OCI-M1 (cell line): ENCODE data around the gene LRMDA.
"Not testable (repeated sequence)": the region's sequence is repeated elsewhere in the genome, so short reads cannot be mapped to it uniquely, and the experiment has no call there.

Experiments
- DNase-seq: peaks from one replicate; lab custom pipeline; 2025; lab: John Stamatoyannopoulos, UW

LRMDA gene

GRCh38 chr10:76514869-76515268 lies 1083.4 kb downstream of the LRMDA start:
- DNase-seq: no peak

- no peak for DNase-seq
These were observed 1091.1 kb downstream of the LRMDA start for GRCh38 chr10:76522547-76522946.

GRCh38 chr10:76523246-76523645 lies 1091.8 kb downstream of the LRMDA start:
- DNase-seq: no peak

DNA sequence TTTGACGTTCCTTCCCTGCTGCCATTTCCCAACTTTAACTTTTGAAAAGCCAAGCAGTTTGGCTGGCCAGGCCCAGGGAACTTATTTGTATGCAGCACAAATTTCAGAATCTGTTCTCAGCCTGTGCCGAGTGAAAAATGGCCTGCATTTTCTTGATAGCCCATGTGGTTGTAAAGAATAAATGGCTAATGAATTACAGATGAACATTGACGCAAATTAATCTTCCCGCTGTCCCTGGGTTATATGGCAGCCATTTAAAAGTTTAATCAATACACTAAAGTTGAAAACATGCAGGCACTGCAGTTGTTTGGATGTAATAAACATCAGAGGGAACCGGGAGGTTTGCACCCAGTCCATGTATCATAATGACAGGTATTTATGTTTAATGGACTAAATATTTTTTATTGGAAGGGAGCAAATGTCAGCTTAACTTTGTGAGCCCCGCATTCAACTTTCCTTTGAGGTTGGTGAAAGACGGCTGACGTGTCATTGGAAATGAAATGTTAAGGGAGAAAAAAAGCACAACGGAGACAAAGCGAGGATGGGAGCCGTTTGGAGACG lies 1092.4 kb downstream of the LRMDA start:
- no peak for DNase-seq

- DNase-seq: not testable (repeated sequence)
These were observed 1095.4 kb downstream of the LRMDA start for GRCh38 chr10:76526833-76527232.

- no peak for DNase-seq
These were observed 1108.9 kb downstream of the LRMDA start for GRCh38 chr10:76540331-76540730.

DNA sequence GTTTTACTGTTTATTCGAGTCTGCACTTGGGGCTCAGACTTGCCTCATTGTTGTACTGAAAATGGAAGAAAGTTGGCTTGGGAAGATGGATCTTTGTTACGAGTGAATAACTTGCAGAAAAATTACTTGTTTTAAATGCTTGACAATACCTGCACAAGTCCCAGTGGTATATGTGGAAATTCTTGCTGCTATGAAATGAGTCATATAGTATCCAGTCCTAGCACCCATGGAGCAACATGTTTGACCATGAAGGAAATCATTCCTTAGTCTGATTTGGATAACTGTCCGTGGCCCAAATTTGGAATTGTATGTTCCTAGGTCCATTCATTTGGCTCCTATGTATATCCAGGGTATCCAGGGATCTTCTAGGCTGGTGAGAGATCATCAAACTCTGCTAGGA lies 1109.4 kb downstream of the LRMDA start:
- DNase-seq: no peak

GRCh38 chr10:76541852-76542251 lies 1110.4 kb downstream of the LRMDA start:
- no peak for DNase-seq

GRCh38 chr10:76542307-76542930 lies 1111.0 kb downstream of the LRMDA start:
- DNase-seq: no peak

DNA sequence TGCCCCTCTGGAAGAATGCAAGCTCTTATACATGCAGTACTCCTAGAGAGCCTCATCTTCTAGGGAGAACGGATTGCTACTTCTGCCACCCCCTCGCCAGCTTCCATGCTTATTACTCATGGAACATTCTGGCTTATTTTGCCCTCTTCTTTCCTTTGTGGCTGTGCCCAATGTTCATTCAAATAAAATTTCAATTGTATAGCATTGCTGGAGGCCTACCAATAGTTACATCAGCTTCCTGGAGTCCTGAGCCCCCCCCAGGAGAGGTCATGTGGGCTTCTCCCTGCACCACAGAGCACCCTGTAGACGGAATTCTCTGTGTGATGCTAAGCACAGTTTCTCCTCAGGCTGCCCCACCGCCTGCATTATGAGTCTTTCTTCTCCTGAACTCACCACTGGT lies 1112.2 kb downstream of the LRMDA start:
- DNase-seq: no peak

GRCh38 chr10:76544789-76545188 lies 1113.4 kb downstream of the LRMDA start:
- DNase-seq: no peak

- DNase-seq: no peak
These were observed 1115.0 kb downstream of the LRMDA start for GRCh38 chr10:76546411-76546810.

GRCh38 chr10:76547352-76547972 lies 1116.0 kb downstream of the LRMDA start:
- peak; percentile 84 for DNase-seq

- no peak for DNase-seq
These were observed 1117.3 kb downstream of the LRMDA start for GRCh38 chr10:76548716-76549115.

DNA sequence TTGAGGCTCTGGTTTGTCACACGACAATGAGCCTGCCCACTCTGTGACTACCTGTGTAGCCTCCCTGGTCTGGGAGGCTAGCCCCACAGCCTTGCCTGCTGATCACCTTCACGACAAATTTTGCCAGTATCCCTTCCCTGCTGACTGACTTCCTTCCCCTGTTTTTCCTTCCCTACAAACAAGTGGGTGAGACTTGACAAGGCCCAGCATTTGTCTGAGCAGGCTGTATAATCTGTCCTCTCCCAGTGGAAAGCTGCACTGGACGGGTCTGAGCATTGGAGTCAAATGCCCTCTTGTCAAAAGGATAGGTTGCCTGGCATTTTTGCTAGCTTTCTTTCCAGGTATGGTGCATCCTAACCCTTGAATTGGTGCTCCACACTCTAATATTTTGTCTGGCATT lies 1117.7 kb downstream of the LRMDA start:
- DNase-seq: no peak

- DNase-seq: no peak
These were observed 1119.4 kb downstream of the LRMDA start for GRCh38 chr10:76550806-76551205.

GRCh38 chr10:76552091-76552873 lies 1120.9 kb downstream of the LRMDA start:
- DNase-seq: no peak

DNA sequence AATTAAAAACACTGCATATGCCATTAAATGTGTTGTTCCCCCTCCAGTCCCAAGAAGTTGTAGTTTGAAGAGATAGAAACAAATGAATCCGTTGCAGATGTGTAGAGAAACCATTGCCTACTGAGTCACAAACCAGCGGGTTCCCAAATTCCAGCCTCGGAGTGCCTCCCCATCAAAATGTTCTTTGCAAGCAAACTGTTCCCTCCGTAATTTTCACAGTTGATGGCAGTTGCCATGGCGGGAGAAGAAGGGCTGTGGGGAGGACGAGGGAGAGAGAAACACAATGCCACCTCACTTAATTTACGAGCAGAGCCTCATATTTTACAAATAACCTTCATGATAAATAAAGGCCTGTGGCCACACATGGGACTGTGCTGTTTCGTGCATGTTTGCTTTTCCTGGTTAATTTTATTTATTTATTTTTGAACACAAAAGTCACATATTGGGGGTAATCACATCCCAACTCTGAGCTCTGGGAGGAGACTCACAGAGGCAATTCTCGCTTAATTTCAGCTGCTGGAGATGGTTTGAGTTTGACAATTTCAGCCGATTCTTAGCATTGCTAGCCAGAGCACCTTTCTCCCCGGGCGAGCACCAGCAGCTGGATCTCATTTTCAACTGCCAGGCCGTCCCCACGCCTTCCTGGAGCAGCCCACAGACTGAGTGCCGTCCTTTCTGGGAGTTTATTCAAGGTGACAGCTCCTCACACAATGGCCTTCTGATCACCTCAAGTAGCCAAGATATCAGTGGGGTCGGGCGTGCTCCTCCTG lies 1122.0 kb downstream of the LRMDA start:
- DNase-seq: no peak

DNA sequence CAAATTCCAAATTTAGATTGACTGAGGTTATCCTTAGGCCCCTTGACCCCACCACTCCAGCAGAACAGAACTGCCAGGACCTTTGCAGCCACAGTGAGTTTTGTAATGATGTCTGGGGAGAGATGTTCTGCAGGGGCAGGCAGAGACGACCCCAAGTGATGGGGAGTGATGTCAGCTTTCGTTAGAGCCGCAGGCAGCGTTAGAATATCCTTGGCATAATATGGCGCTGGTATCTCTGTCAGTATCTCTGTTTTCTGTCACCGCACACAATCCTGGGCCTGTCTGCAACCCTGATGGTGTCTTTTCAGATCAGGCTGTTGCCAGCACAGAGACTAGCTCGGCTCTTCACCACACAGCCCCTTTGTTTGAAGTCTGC lies 1122.6 kb downstream of the LRMDA start:
- no peak for DNase-seq

DNA sequence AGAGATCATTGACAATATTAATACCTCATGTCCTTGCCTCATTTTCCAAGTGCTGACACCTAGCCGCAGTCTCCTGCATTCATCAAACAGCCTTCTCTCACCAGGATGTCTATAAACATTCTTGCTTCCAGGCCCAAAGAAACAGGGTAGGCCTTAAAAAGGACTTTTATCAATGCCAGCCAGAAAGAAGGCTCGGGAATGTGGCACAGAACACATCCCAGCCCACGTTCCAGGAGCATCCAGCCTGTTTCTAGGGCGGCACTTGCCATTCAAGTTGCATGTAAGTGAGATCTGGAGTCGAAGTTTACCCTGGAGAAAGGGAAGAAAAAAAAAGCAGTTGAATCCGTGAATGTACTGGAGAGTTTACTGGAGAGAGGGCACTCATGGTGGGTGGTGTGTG lies 1123.1 kb downstream of the LRMDA start:
- no peak for DNase-seq

DNA sequence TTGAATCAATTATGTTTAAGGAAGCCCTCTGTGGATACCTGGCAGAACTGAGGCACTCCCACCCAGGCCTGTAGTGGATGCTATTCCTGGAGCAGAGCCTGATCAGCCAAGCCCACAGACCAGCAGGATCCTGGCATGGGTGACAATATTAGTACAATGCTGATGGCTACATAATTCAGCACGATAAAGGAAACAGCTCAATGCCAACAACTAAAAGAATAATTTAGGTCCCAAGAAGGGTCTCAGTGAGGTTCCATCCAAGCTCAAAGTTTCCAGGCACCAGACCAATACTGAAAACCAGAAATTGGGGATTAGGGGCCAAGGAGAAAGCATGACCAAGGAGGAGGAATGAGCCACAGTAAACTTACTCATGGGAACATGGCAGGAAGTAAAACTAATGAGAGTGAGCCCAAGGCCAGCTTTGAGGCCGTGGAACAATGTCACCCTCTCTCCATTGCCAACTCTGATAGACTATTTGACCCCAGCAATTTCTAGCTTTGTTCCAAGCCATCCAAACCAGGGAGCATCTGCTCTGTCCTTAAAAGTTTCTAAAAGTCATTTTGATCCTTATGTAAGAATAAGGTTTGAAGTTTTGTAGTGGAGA lies 1123.7 kb downstream of the LRMDA start:
- DNase-seq: no peak

- DNase-seq: no peak
These were observed 1125.9 kb downstream of the LRMDA start for GRCh38 chr10:76557366-76557765.
